ENCODE data around the gene ITPRIPL2. TPM values are rescaled to one million over a fixed set of nuclear protein-coding genes. Genes with fewer than 3 reads are reported as not detected.

ITPRIPL2 gene
- total and polyA plus RNA-seq, 2 of the 13 experiments (the other 11 are each of a cell fraction or from before 2014, with no cell fraction given), result 5.9 to 12.6 TPM

DNA sequence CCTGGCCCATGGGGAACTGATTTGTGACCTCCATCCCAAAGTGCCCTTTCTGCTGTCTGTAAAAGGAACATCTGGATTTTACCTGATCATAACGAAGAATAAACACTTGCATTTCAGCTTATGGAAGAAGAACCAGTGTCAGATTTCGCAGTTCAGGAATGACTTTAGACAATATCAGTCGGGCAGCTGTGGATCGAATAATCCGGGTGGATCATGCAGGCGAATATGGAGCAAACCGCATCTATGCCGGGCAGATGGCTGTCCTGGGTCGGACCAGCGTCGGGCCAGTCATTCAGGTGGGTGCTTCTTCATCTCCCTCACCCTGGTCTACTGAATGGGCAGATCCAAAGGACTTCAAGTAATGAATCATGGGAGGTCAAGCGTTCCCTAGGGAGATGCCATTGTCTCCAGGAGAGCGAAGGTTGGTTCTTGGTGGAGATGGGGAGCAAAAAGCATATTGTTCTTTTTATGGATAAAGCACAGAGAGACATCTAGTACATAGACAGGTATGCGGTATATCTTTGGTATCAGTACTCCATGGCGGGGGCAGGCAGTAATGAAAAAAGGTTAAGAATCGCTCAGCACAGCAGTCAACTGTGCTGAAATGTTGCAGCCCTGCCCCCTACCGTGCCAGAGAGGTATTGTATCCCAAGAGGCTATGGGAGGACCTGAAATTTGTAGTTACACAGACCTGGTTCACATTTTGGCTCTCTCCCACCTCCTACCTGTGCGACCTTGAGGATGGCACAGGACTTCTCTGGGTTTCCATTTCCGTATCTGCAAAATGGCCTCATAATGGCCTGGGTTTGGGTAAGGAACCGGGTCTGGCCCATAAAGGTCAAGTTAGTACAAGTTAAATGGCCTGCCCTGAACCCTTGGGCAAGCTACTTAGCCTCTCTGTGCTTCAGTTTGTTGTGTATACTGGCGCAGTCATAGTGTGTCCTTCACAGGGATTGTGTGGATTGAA lies 41.7 kb upstream of the ITPRIPL2 start (continued):
- TF ChIP-seq FOXA3 (CRISPR knock-in tag; IDR thresholded peaks at IDR 0.05) (peak; percentile 35; the same call in 1 of the 2 replicates), ARNT2 (CRISPR knock-in tag; IDR thresholded peaks at IDR 0.05; ENCODE audit: low read depth) (no peak), SPEN (CRISPR knock-in tag; IDR thresholded peaks at IDR 0.05; ENCODE audit: low read depth) (no peak), SMAD3 (CRISPR knock-in tag; IDR thresholded peaks at IDR 0.05) (0 out of 2 replicates have a peak, but pooled peaks have one; percentile 58), CENPX (CRISPR knock-in tag; IDR thresholded peaks at IDR 0.05) (no peak), ISX (CRISPR knock-in tag; conservative IDR thresholded peaks at IDR 0.05) (no peak), ZNF709 (CRISPR knock-in tag; IDR thresholded peaks at IDR 0.05) (no peak), NFE2 (CRISPR knock-in tag; IDR thresholded peaks at IDR 0.05) (no peak), PAF1 (CRISPR knock-in tag; IDR thresholded peaks at IDR 0.05) (no peak), ZNF484 (CRISPR knock-in tag; IDR thresholded peaks at IDR 0.05; ENCODE audit: borderline replicate concordance, low read depth) (no peak), MYNN (CRISPR knock-in tag; IDR thresholded peaks at IDR 0.05; ENCODE audit: low read depth) (no peak), HIVEP1 (CRISPR knock-in tag; IDR thresholded peaks at IDR 0.05) (no peak), ZNF816 (CRISPR knock-in tag; IDR thresholded peaks at IDR 0.05; ENCODE audit: borderline replicate concordance) (no peak), ZNF350 (CRISPR knock-in tag; IDR thresholded peaks at IDR 0.05; ENCODE audit: borderline replicate concordance, low read depth) (peak; percentile 66; the same call in 1 of the 2 replicates), ZFYVE20 (CRISPR knock-in tag; IDR thresholded peaks at IDR 0.05; ENCODE audit: borderline replicate concordance, low read depth) (0 out of 2 replicates have a peak, but pooled peaks have one; percentile 39), ZNF234 (CRISPR knock-in tag; conservative IDR thresholded peaks at IDR 0.05) (no peak), SMC3 (IDR thresholded peaks at IDR 0.05; ENCODE audit: low read length) (peak; percentile 99), PITX1 (CRISPR knock-in tag; IDR thresholded peaks at IDR 0.05) (peak; percentile 7; the same call in 1 of the 2 replicates), ATRX (CRISPR knock-in tag; IDR thresholded peaks at IDR 0.05; ENCODE audit: borderline replicate concordance) (no peak), ZIK1 (CRISPR knock-in tag; IDR thresholded peaks at IDR 0.05; ENCODE audit: borderline replicate concordance, low read depth) (no peak), ARID2 (CRISPR knock-in tag; IDR thresholded peaks at IDR 0.05; ENCODE audit: borderline replicate concordance) (no peak), KDM2A (CRISPR knock-in tag; IDR thresholded peaks at IDR 0.05; ENCODE audit: borderline replicate concordance, low read depth) (peak; percentile 68), FOXK2 (IDR thresholded peaks at IDR 0.05) (no peak), ARHGAP35 (CRISPR knock-in tag; IDR thresholded peaks at IDR 0.05; ENCODE audit: borderline replicate concordance) (no peak), ZFP1 (CRISPR knock-in tag; IDR thresholded peaks at IDR 0.05) (no peak), SALL1 (CRISPR knock-in tag; IDR thresholded peaks at IDR 0.05) (peak; percentile 18; the same call in 1 of the 2 replicates), ZFP37 (CRISPR knock-in tag; IDR thresholded peaks at IDR 0.05; ENCODE audit: borderline replicate concordance) (peak; percentile 68; the same call in 1 of the 2 replicates), MXD4 (CRISPR knock-in tag; IDR thresholded peaks at IDR 0.05) (peak; percentile 55; the same call in 1 of the 2 replicates)
- TF ChIP-seq, protein P1, sequence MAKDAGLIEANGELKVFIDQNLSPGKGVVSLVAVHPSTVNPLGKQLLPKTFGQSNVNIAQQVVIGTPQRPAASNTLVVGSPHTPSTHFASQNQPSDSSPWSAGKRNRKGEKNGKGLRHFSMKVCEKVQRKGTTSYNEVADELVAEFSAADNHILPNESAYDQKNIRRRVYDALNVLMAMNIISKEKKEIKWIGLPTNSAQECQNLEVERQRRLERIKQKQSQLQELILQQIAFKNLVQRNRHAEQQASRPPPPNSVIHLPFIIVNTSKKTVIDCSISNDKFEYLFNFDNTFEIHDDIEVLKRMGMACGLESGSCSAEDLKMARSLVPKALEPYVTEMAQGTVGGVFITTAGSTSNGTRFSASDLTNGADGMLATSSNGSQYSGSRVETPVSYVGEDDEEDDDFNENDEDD (CRISPR knock-in tag; IDR thresholded peaks at IDR 0.05; ENCODE audit: borderline replicate concordance), result no peak
- TF ChIP-seq, protein P2, sequence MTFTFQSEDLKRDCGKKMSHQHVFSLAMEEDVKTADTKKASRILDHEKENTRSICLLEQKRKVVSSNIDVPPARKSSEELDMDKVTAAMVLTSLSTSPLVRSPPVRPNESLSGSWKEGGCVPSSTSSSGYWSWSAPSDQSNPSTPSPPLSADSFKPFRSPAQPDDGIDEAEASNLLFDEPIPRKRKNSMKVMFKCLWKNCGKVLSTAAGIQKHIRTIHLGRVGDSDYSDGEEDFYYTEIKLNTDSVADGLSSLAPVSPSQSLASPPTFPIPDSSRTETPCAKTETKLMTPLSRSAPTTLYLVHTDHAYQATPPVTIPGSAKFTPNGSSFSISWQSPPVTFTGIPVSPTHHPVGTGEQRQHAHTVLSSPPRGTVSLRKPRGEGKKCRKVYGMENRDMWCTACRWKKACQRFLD (CRISPR knock-in tag; IDR thresholded peaks at IDR 0.05; ENCODE audit: borderline replicate concordance), result no peak

Measured in HepG2 (cell line).